Measurements from ENCODE around the gene EMC9.

- no peak for TF ChIP-seq CTCF (IDR thresholded peaks at IDR 0.05)
- TF ChIP-seq POLR2A (IDR thresholded peaks at IDR 0.05) = no peak
These were observed 44.4 kb upstream of the EMC9 start for GRCh38 chr14:24185741-24186140.
